Activated CD8-positive, alpha-beta memory T cell treated with anti-CD3 and anti-CD28 coated beads, Interleukin-2, amount 50 U/mL, for 24 hours (primary cell): ENCODE measurements around the gene PCDHGA7.
"Not testable (repeated sequence)": the region's sequence is repeated elsewhere in the genome, so short reads cannot be mapped to it uniquely, and the experiment has no call there.

Experiments used
- DNase-seq: peaks from one replicate; pipeline ENCODE4 v3.0.0-alpha.2; 2020; ENCODE audit errors: extremely low read depth

PCDHGA7 gene

GRCh38 chr5:141366016-141366896 is 16.3 kb upstream of the PCDHGA7 start:
- no peak for DNase-seq

- DNase-seq = no peak
Measured at GRCh38 chr5:141369994-141370848, 12.3 kb upstream of the PCDHGA7 start, which contains the start of gene PCDHGB3. PCDHGB3 (plus strand) TSS chr5:141370242; CDS start chr5:141370395, 153 bp downstream.

GRCh38 chr5:141371572-141372475 is 10.7 kb upstream of the PCDHGA7 start:
- no peak for DNase-seq

GRCh38 chr5:141373673-141374317 is 8.7 kb upstream of the PCDHGA7 start, which contains the start of gene PCDHGA6:
PCDHGA6 (plus strand) TSS chr5:141373891; CDS start chr5:141374084, 193 bp downstream.
- no peak for DNase-seq

GRCh38 chr5:141374627-141375026 is 7.9 kb upstream of the PCDHGA7 start:
- no peak for DNase-seq

GRCh38 chr5:141375444-141376155 is 6.9 kb upstream of the PCDHGA7 start:
- DNase-seq = not testable (repeated sequence)

- no peak for DNase-seq
Measured at GRCh38 chr5:141383345-141383744, 803 bp downstream of the PCDHGA7 start.

- DNase-seq = no peak
Measured at GRCh38 chr5:141384471-141385267, 2.1 kb downstream of the PCDHGA7 start.

- not testable (repeated sequence) for DNase-seq
Measured at GRCh38 chr5:141387557-141388311, 5.2 kb downstream of the PCDHGA7 start, which contains the start of gene PCDHGB4. PCDHGB4 (plus strand) TSS chr5:141387698; CDS start chr5:141387885, 187 bp downstream.

GRCh38 chr5:141388661-141389060 is 6.1 kb downstream of the PCDHGA7 start:
- DNase-seq = no peak

- no peak for DNase-seq
Measured at GRCh38 chr5:141389153-141390042, 6.9 kb downstream of the PCDHGA7 start.

GRCh38 chr5:141392429-141393198 is 10.1 kb downstream of the PCDHGA7 start, which contains the start of gene PCDHGA8:
PCDHGA8 (plus strand) TSS chr5:141392633; CDS start chr5:141392814, 181 bp downstream.
- no peak for DNase-seq

- no peak for DNase-seq
Measured at GRCh38 chr5:141393267-141393666, 10.7 kb downstream of the PCDHGA7 start.

- DNase-seq = not testable (repeated sequence)
Measured at GRCh38 chr5:141394401-141395187, 12.1 kb downstream of the PCDHGA7 start.

- DNase-seq = not testable (repeated sequence)
Measured at GRCh38 chr5:141397756-141398551, 15.4 kb downstream of the PCDHGA7 start, which contains the start of gene PCDHGB5. PCDHGB5 (plus strand) TSS chr5:141397947; CDS start chr5:141398128, 181 bp downstream.
